ENCODE measurements around the gene TRAPPC2B. TPM values are rescaled to one million over a fixed set of nuclear protein-coding genes. Genes with fewer than 3 reads are reported as not detected.
A peak's percentile ranks its signal among the peaks of the same experiment; 100 is the strongest.

Gene TRAPPC2B
- total and polyA plus RNA-seq, 2 of the 13 experiments (the other 11 are each of a cell fraction or from before 2014, with no cell fraction given): 13.3 to 17.7 TPM

- peak; percentile 96 for TF ChIP-seq ATF7 (IDR thresholded peaks at IDR 0.05)
- TF ChIP-seq ATF7 (CRISPR knock-in tag; IDR thresholded peaks at IDR 0.05): peak; percentile 89
- no peak for TF ChIP-seq ZSCAN30 (CRISPR knock-in tag; IDR thresholded peaks at IDR 0.05)
- no peak; the same call in 1 of the 2 replicates for TF ChIP-seq NFKBIZ (CRISPR knock-in tag; IDR thresholded peaks at IDR 0.05)
- TF ChIP-seq CHCHD3 (CRISPR knock-in tag; IDR thresholded peaks at IDR 0.05): no peak
- no peak for TF ChIP-seq NFE2L1 (CRISPR knock-in tag; IDR thresholded peaks at IDR 0.05; ENCODE audit: borderline replicate concordance)
- peak; percentile 69; the same call in 1 of the 2 replicates for TF ChIP-seq ZNF670 (CRISPR knock-in tag; IDR thresholded peaks at IDR 0.05; ENCODE audit: borderline replicate concordance)
- 0 out of 2 replicates have a peak, but pooled peaks have one; percentile 54 for TF ChIP-seq PCBP1 (IDR thresholded peaks at IDR 0.05; ENCODE audit: borderline replicate concordance, low read depth, low read length)
- no peak for TF ChIP-seq REL (CRISPR knock-in tag; conservative IDR thresholded peaks at IDR 0.05)
- TF ChIP-seq HOXA3 (CRISPR knock-in tag; IDR thresholded peaks at IDR 0.05): peak; percentile 100
- peak; percentile 74 for TF ChIP-seq PHF8 (CRISPR knock-in tag; IDR thresholded peaks at IDR 0.05)
- TF ChIP-seq AHR (CRISPR knock-in tag; IDR thresholded peaks at IDR 0.05): 0 out of 2 replicates have a peak, but pooled peaks have one; percentile 31
- TF ChIP-seq IRX3 (CRISPR knock-in tag; IDR thresholded peaks at IDR 0.05; ENCODE audit: borderline replicate concordance, low read depth): peak; percentile 66; the same call in 1 of the 2 replicates
- peak; percentile 90 for TF ChIP-seq ZNF891 (CRISPR knock-in tag; IDR thresholded peaks at IDR 0.05)
- peak; percentile 82 for TF ChIP-seq HIVEP1 (CRISPR knock-in tag; IDR thresholded peaks at IDR 0.05)
- peak; percentile 93 for TF ChIP-seq CEBPB (IDR thresholded peaks at IDR 0.05; ENCODE audit: borderline replicate concordance, low read depth, low read length)
- no peak for TF ChIP-seq CCAR2 (optimal IDR thresholded peaks at IDR 0.05; ENCODE audit: low read depth, low read length)
- TF ChIP-seq ZNF44 (CRISPR knock-in tag; IDR thresholded peaks at IDR 0.05): no peak
- TF ChIP-seq TSC22D2 (CRISPR knock-in tag; IDR thresholded peaks at IDR 0.05; ENCODE audit: borderline replicate concordance): no peak
- TF ChIP-seq RCOR2 (CRISPR knock-in tag; IDR thresholded peaks at IDR 0.05): peak; percentile 36; the same call in 1 of the 2 replicates
- TF ChIP-seq, protein P1, sequence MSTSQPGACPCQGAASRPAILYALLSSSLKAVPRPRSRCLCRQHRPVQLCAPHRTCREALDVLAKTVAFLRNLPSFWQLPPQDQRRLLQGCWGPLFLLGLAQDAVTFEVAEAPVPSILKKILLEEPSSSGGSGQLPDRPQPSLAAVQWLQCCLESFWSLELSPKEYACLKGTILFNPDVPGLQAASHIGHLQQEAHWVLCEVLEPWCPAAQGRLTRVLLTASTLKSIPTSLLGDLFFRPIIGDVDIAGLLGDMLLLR (CRISPR knock-in tag; IDR thresholded peaks at IDR 0.05): no peak
- no peak for TF ChIP-seq ZBTB1 (CRISPR knock-in tag; IDR thresholded peaks at IDR 0.05; ENCODE audit: borderline replicate concordance)
- peak; percentile 99 for TF ChIP-seq CREM (IDR thresholded peaks at IDR 0.05)
- peak; percentile 65; the same call in 1 of the 2 replicates for TF ChIP-seq CREM (CRISPR knock-in tag; IDR thresholded peaks at IDR 0.05)
- no peak for TF ChIP-seq ATRX (CRISPR knock-in tag; IDR thresholded peaks at IDR 0.05; ENCODE audit: borderline replicate concordance)
- TF ChIP-seq, protein P2, sequence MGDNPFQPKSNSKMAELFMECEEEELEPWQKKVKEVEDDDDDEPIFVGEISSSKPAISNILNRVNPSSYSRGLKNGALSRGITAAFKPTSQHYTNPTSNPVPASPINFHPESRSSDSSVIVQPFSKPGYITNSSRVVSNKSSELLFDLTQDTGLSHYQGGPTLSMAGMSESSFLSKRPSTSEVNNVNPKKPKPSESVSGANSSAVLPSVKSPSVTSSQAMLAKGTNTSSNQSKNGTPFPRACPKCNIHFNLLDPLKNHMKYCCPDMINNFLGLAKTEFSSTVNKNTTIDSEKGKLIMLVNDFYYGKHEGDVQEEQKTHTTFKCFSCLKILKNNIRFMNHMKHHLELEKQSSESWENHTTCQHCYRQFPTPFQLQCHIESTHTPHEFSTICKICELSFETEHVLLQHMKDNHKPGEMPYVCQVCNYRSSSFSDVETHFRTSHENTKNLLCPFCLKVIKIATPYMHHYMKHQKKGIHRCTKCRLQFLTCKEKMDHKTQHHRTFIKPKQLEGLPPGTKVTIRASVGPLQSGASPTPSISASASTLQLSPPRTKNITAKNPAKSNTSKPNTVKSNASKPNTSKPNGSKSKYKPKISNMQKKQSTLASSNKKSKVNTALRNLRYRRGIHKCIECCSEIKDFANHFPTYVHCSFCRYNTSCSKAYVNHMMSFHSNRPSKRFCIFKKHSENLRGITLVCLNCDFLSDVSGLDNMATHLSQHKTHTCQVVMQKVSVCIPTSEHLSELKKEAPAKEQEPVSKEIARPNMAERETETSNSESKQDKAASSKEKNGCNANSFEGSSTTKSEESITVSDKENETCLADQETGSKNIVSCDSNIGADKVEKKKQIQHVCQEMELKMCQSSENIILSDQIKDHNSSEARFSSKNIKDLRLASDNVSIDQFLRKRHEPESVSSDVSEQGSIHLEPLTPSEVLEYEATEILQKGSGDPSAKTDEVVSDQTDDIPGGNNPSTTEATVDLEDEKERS (CRISPR knock-in tag; IDR thresholded peaks at IDR 0.05): peak; percentile 87
- no peak for TF ChIP-seq ZNF704 (CRISPR knock-in tag; IDR thresholded peaks at IDR 0.05; ENCODE audit: borderline replicate concordance)
These were observed 26.6 kb downstream of the TRAPPC2B start, which contains the start of gene ZNF548 (continued) for GRCh38 chr19:57389730-57390598.
